Measurements from ENCODE around the gene CPSF4L. TPM values are rescaled to one million over a fixed set of nuclear protein-coding genes. Genes with fewer than 3 reads are reported as not detected.

CPSF4L gene
- polyA plus RNA-seq, 1 donor (not counting 4 experiments of a cell fraction or from before 2014, with no cell fraction given), result not detected

- H3K9me1 ChIP-seq (ENCODE audit: control insufficient read depth, extremely low read depth, insufficient read depth, low read length), result peaks cover 5% of the 10 kb centered on the region
- H3K79me2 ChIP-seq (ENCODE audit: control insufficient read depth, insufficient read depth, low read length), result peaks cover 3% of the 10 kb centered on the region
- no peaks in the 10 kb centered on the region for H3K27me3 ChIP-seq (ENCODE audit: control insufficient read depth, extremely low read depth, insufficient read depth, low read length)
- peaks cover 3 to 6% of the 10 kb centered on the region in 2 experiments for H3K36me3 ChIP-seq (ENCODE audit: control insufficient read depth in 2 of 2, extremely low read depth in 1 of 2, insufficient read depth in 2 of 2, low read length in 2 of 2)
- DNase-seq (ENCODE audit: low read depth, low spot score) (no peak), FAIRE-seq (no peak)
- TF ChIP-seq CTCF (optimal IDR thresholded peaks at IDR 0.05 in 1 of 3, IDR thresholded peaks at IDR 0.05 in 1 of 3, conservative IDR thresholded peaks at IDR 0.05 in 1 of 3; ENCODE audit: extremely low read depth in 1 of 3, insufficient read depth in 2 of 3, low read length in 3 of 3) (no peak), EZH2 (IDR thresholded peaks at IDR 0.05; ENCODE audit: low read length) (no peak)
- dilution Hi-C loops (cut with MboI; ENCODE audit: extremely low pct_ligation_motif_present, low sequenced_read_pairs), result no loop called here
- peaks cover 6% of the 10 kb centered on the region for H4K20me1 ChIP-seq (ENCODE audit: control insufficient read depth, extremely low read depth, insufficient read depth, low read length)
- no peak overlapping the region for H3K4me3 ChIP-seq (ENCODE audit: control insufficient read depth in 2 of 3, extremely low read depth in 1 of 3, insufficient read depth in 2 of 3, low read depth in 1 of 3, low read length in 3 of 3)
- H3K27ac ChIP-seq (ENCODE audit: control insufficient read depth, insufficient read depth, low read length), result no peak overlapping the region
- H2AFZ ChIP-seq (ENCODE audit: control insufficient read depth, low read length), result no peak overlapping the region
- no peaks in the 10 kb centered on the region for H3K9me3 ChIP-seq (ENCODE audit: control insufficient read depth, low read depth, low read length)
- H3K9ac ChIP-seq (ENCODE audit: control insufficient read depth, extremely low read depth, insufficient read depth, low read length), result no peak overlapping the region
- peaks cover 45% of the 10 kb centered on the region for H3K4me1 ChIP-seq (ENCODE audit: control insufficient read depth, extremely low read depth, insufficient read depth, low read length)
- H3K4me2 ChIP-seq (ENCODE audit: control insufficient read depth, extremely low read depth, insufficient read depth, low read depth, low read length), result peak overlapping the region; percentile 16
These were observed 28.0 kb upstream of the CPSF4L start for GRCh38 chr17:73289549-73290254.

GRCh38 chr17:73288534-73289302 is 27.0 kb upstream of the CPSF4L start:
- H3K4me3 ChIP-seq (ENCODE audit: control insufficient read depth in 2 of 3, extremely low read depth in 1 of 3, insufficient read depth in 2 of 3, low read depth in 1 of 3, low read length in 3 of 3), result no peak overlapping the region

More at GRCh38 chr17:73288534-73289302, 27.0 kb upstream of the CPSF4L start:
- no peak overlapping the region for H2AFZ ChIP-seq (ENCODE audit: control insufficient read depth, low read length)
- no peaks in the 10 kb centered on the region for H3K27me3 ChIP-seq (ENCODE audit: control insufficient read depth, extremely low read depth, insufficient read depth, low read length)
- H3K9me1 ChIP-seq (ENCODE audit: control insufficient read depth, extremely low read depth, insufficient read depth, low read length), result peaks cover 5% of the 10 kb centered on the region
- H4K20me1 ChIP-seq (ENCODE audit: control insufficient read depth, extremely low read depth, insufficient read depth, low read length), result peaks cover 6% of the 10 kb centered on the region
- no peak for TF ChIP-seq EZH2 (IDR thresholded peaks at IDR 0.05; ENCODE audit: low read length)
- TF ChIP-seq CTCF (optimal IDR thresholded peaks at IDR 0.05 in 1 of 3, IDR thresholded peaks at IDR 0.05 in 1 of 3, conservative IDR thresholded peaks at IDR 0.05 in 1 of 3; ENCODE audit: extremely low read depth in 1 of 3, insufficient read depth in 2 of 3, low read length in 3 of 3), result no peak
- no peak overlapping the region for H3K27ac ChIP-seq (ENCODE audit: control insufficient read depth, insufficient read depth, low read length)
- FAIRE-seq (no peak), DNase-seq (ENCODE audit: low read depth, low spot score) (no peak)
- peaks cover 3% of the 10 kb centered on the region for H3K79me2 ChIP-seq (ENCODE audit: control insufficient read depth, insufficient read depth, low read length)
- dilution Hi-C loops (cut with MboI; ENCODE audit: extremely low pct_ligation_motif_present, low sequenced_read_pairs), result no loop called here
- H3K9ac ChIP-seq (ENCODE audit: control insufficient read depth, extremely low read depth, insufficient read depth, low read length), result no peak overlapping the region
- H3K4me1 ChIP-seq (ENCODE audit: control insufficient read depth, extremely low read depth, insufficient read depth, low read length), result peaks cover 44% of the 10 kb centered on the region
- no peaks in the 10 kb centered on the region for H3K9me3 ChIP-seq (ENCODE audit: control insufficient read depth, low read depth, low read length)
- H3K36me3 ChIP-seq (ENCODE audit: control insufficient read depth in 2 of 2, extremely low read depth in 1 of 2, insufficient read depth in 2 of 2, low read length in 2 of 2), result peaks cover 3 to 6% of the 10 kb centered on the region in 2 experiments
- H3K4me2 ChIP-seq (ENCODE audit: control insufficient read depth, extremely low read depth, insufficient read depth, low read depth, low read length), result no peak overlapping the region
